OCI-LY1 (cell line): ENCODE measurements around the gene MYOZ3.

Source experiments
- CTCF ChIP-seq: fragments of 200-600 bp; sonication (generic), shearing (Covaris generic); IDR thresholded peaks from 2 replicates; pipeline ENCODE4 v1.5.1; 2017; ENCODE audit warnings: mild to moderate bottlenecking, antibody characterized with exemption, low read length, moderate library complexity, mixed read lengths
- EZH2 ChIP-seq: fragments of 200-600 bp; sonication (generic), shearing (Covaris generic); IDR thresholded peaks from 2 replicates; pipeline ENCODE4 v1.8.0; 2017; ENCODE audit warnings: borderline replicate concordance, mixed run types, mild to moderate bottlenecking, antibody characterized with exemption, low read length, moderate library complexity, mixed read lengths

GRCh38 chr5:150656191-150657132 is 4.6 kb upstream of the MYOZ3 start:
- peak; percentile 40; the same call in 1 of the 2 replicates for TF ChIP-seq CTCF
- TF ChIP-seq EZH2 = no peak
